GM03348 (cell line): Measurements from ENCODE around the gene TTF2.

ENCODE experiments used
- DNase-seq: peaks from one replicate; pipeline ENCODE4 v3.0.0; 2012; ENCODE audit warnings: low spot score

The TTF2 gene

DNA sequence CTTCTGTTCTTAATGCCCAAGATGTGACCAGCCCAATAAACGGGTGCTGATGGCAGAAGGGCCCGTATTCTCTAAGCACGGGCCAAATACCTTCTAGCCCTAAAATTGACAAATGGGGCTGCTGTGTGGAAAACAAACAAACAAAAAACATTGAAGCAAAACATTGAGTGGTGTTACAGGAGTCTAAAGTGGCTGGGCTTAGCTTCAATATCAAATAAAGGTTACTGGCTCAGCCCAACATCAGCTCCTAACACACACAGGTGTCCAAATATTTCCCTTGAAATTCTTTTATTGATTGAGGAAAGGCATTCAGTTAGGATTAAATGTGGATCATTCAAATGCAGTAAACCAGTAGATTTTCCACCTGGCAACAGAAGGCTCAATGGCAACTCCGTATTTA lies 13.3 kb upstream of the TTF2 start:
- DNase-seq: no peak

DNA sequence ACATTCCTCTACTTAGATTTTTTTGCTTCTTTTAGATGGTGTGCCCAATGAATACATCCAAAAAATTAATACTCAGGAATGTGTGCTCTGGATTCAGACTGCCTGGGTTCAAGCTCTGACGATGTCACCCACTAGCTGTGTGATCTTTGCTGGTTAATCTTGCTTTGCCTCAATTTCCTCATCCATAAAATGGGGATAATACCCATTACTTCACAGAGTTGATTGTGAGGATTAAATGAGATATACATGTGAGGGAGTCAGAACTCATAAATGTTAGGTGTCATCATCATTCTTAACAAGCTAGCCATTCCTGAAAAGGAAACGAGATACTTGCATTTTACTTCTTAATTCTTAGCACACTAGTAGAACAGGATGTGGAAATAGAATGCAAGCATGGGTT lies 12.9 kb upstream of the TTF2 start:
- DNase-seq: no peak

- DNase-seq: no peak
Observed at GRCh38 chr1:117049857-117050256, 10.3 kb upstream of the TTF2 start.

- peak; percentile 11 for DNase-seq
Observed at GRCh38 chr1:117051224-117052064, 8.7 kb upstream of the TTF2 start.

GRCh38 chr1:117054068-117054467 lies 6.1 kb upstream of the TTF2 start:
- DNase-seq: no peak

DNA sequence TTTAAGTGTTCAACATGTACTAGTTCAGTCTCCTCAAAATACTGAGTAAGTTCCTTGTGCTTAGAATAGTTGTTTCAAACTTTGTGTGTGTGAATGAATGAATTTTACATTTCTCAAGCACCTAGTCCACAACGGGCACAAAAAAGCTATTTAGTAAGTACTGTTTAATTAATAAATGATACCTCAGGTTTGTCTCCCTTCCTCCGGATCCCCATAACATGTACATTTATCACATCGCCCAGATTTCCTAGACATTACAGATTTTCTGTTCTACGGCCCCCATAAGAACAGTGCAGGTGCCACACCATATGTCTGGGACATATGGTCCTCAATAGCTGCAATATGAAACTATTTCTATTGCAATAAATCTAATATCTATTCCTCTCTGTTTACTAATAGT lies 1.3 kb upstream of the TTF2 start:
- DNase-seq: no peak

DNA sequence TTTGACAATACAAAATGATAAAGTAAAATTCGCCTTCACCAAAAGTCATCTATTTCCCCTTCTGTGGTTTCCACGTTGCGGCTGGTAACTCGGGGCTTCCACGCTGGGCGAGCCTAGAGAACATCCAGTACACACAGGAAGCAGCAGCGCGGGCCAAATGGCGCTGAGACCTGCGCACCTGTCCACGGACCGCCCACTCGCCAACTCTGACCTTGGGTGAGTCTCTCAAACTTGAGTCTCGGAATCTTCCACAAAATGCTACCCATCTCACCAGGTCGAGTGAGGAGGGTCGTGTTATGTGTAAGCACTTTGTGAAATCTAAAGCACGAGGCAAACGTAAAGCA lies 820 bp upstream of the TTF2 start:
- DNase-seq: peak; percentile 4

GRCh38 chr1:117060441-117061317 lies 553 bp downstream of the TTF2 start:
- peak; percentile 58 for DNase-seq

DNA sequence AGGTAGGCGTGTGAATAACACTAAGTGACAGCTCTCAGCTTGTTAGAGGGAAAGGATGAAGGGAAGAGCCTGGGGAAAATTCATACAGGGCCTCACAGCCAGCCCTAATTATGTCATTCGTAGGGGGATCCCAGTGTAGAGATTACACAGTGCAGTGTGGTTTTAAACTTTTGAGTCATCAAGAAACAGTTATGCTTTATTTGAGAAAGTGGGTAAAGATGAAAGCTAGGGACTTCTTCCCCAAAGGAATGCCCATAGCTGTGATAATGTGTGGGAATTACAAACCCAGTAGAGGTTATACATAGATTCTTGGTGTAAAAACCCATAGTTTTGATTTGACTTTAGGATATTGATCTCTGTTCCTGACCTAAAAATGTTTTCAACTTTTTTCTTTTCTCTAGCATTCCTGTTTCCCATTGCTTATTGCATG lies 1.9 kb downstream of the TTF2 start:
- peak; percentile 38 for DNase-seq

GRCh38 chr1:117066367-117066766 lies 6.2 kb downstream of the TTF2 start:
- no peak for DNase-seq

- peak; percentile 75 for DNase-seq
Observed at GRCh38 chr1:117067533-117068370, 7.6 kb downstream of the TTF2 start.

GRCh38 chr1:117068580-117068979 lies 8.5 kb downstream of the TTF2 start:
- no peak for DNase-seq

GRCh38 chr1:117069220-117069844 lies 9.2 kb downstream of the TTF2 start:
- DNase-seq: no peak

GRCh38 chr1:117070124-117070523 lies 10.0 kb downstream of the TTF2 start:
- no peak for DNase-seq

- DNase-seq: no peak
Observed at GRCh38 chr1:117076648-117077047, 16.5 kb downstream of the TTF2 start.

- DNase-seq: peak; percentile 69
Observed at GRCh38 chr1:117077267-117077666, 17.1 kb downstream of the TTF2 start.

DNA sequence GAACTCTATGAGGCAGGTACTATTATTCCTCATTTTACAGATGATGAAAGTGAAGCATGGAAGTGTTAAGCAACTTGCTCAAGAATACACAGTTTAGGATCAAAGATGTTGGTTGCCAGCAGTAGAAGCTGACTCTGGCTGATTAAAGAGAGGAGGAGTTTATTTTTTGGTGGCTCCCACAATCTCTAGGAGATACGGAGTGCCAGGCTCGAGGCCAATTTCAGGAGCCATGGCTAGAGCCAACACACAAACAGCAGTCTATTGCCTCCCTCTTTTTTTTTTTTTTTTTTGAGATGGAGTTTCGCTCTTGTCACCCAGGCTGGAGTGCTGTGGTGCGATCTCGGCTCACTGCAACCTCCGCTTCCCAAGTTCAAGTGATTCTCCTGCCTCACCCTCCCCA lies 19.6 kb downstream of the TTF2 start:
- no peak for DNase-seq

DNA sequence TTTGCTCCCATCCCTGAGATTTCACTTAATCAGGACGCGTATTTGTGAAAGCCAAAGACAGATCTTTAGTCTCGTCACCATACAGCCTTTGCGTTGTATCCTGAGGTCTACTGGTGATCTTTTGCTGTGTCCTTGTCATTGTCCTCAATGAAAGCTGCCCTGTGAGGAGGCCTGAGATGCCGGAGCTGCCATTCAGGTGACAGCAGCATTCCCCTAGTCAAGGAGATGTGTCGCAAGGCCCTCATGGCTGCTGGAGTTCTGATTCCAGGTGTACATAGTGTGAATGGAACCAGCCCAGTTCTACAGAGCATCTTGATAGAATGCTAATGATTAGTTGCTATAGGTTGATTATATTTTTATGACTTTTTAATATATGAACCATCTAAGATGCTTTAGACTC lies 24.1 kb downstream of the TTF2 start:
- no peak for DNase-seq

GRCh38 chr1:117087686-117088085 lies 27.6 kb downstream of the TTF2 start:
- no peak for DNase-seq

DNA sequence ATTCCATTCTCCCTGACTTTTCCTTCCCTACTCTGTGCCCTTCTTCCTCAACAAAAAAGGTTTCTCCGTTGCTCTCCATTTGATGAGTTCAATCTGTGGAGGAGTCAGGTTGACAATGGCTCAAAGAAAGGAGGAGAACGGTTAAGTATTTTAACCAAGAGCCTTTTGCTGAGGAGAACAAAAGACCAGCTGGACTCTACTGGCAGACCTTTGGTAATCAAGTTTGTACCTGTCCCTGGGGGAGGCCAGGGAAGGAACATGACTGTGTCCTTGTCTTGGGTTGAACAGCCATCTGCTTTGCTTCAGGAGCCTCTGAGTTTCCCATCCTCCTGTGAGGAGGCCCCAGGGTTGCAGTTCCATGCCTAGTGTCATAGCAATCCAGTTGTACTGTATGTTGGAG lies 29.9 kb downstream of the TTF2 start:
- no peak for DNase-seq

- DNase-seq: no peak
Observed at GRCh38 chr1:117092594-117092993, 32.5 kb downstream of the TTF2 start.

DNA sequence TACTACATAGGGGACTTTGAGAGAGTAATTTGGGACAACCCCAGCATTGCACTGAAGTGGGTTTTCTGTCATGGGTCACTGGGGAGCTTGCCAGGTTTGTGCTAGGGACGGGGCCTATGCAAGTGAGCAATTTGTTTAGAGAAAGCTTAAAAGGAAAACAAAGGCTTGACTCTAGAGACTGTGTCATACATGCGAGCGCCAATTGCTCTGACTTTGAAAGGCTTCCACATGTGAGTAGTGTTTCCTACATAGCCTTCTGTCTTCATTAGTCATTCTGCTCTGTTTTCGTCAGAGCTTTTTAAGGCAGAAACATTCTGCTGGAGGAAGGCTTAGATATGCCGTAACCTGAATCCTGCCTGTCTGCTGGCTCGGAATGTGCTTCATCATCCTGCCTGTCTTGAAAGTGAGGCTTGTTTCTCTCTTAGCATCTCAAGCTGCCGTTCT lies 33.0 kb downstream of the TTF2 start:
- DNase-seq: peak; percentile 79
